SK-N-SH treated with all-trans-retinoic acid at 6 μM for 48 hours (cell line): ENCODE measurements around the gene SMAD3.

Experiments used
- ATAC-seq: fragments of 200-7000 bp; cut with Tn5 transposase; 3 replicates; pipeline ENCODE4 v1.9.1; 2020; ENCODE audit warnings: mild to moderate bottlenecking, moderate library complexity
- ARNTL ChIP-seq: fragments of 450-650 bp; formaldehyde crosslinking; IDR thresholded peaks from 2 replicates; pipeline ENCODE4 v1.5.0; 2020; ENCODE audit warnings: low read depth, mild to moderate bottlenecking, moderate library complexity, borderline replicate concordance
- CSDC2 ChIP-seq: fragments of 250-450 bp; sonication (Bioruptor Pico); IDR thresholded peaks from 2 replicates; pipeline ENCODE4 v1.5.0; 2020; ENCODE audit warnings: mild to moderate bottlenecking, moderate library complexity
- CSRNP3 ChIP-seq: fragments of 250-450 bp; sonication (Bioruptor Pico); IDR thresholded peaks from 2 replicates; pipeline ENCODE4 v1.5.1; 2021; ENCODE audit warnings: mild to moderate bottlenecking, moderate library complexity
- ESRRG ChIP-seq: fragments of 250-450 bp; sonication (Bioruptor Pico); IDR thresholded peaks from 2 replicates; pipeline ENCODE4 v1.6.1; 2021; ENCODE audit warnings: mild to moderate bottlenecking
- ISL1 ChIP-seq: fragments of 250-450 bp; sonication (Bioruptor Pico); IDR thresholded peaks from 2 replicates; pipeline ENCODE4 v2.1.2; 2022; ENCODE audit warnings: mild to moderate bottlenecking, moderate library complexity
- OSR1 ChIP-seq: fragments of 250-450 bp; sonication (Bioruptor Pico); IDR thresholded peaks from 2 replicates; pipeline ENCODE4 v1.8.0; 2022; ENCODE audit warnings: moderate library complexity, mild to moderate bottlenecking, inconsistent platforms
- PATZ1 ChIP-seq: fragments of 250-450 bp; sonication (Bioruptor Pico); IDR thresholded peaks from 2 replicates; pipeline ENCODE4 v1.8.0; 2020; ENCODE audit warnings: mild to moderate bottlenecking, moderate library complexity, borderline replicate concordance
- POU6F1 ChIP-seq: fragments of 250-450 bp; sonication (Bioruptor Pico); IDR thresholded peaks from 2 replicates; pipeline ENCODE4 v1.8.0; 2021; ENCODE audit warnings: low read depth, mild to moderate bottlenecking, moderate library complexity, borderline replicate concordance
- RARB ChIP-seq: fragments of 250-450 bp; sonication (Bioruptor Pico); IDR thresholded peaks from 2 replicates; pipeline ENCODE4 v1.8.0; 2021; ENCODE audit warnings: mild to moderate bottlenecking, moderate library complexity
- SNAI2 ChIP-seq: fragments of 250-450 bp; sonication (Bioruptor Pico); IDR thresholded peaks from 2 replicates; pipeline ENCODE4 v1.5.0; 2020; ENCODE audit warnings: mild to moderate bottlenecking, moderate library complexity
- TCF4 ChIP-seq: fragments of 250-450 bp; sonication (Bioruptor Pico); IDR thresholded peaks from 2 replicates; pipeline ENCODE4 v1.8.0; 2021; ENCODE audit warnings: mild to moderate bottlenecking, moderate library complexity, borderline replicate concordance
- TOX ChIP-seq: fragments of 250-450 bp; sonication (Bioruptor Pico); IDR thresholded peaks from 2 replicates; pipeline ENCODE4 v1.8.0; 2021; ENCODE audit warnings: mild to moderate bottlenecking, moderate library complexity, borderline replicate concordance
- TSHZ2 ChIP-seq: fragments of 250-450 bp; sonication (Bioruptor Pico); IDR thresholded peaks from 2 replicates; pipeline ENCODE4 v1.5.0; 2020; ENCODE audit warnings: mild to moderate bottlenecking, moderate library complexity
- ZC3H10 ChIP-seq: fragments of 250-450 bp; sonication (Bioruptor Pico); IDR thresholded peaks from 2 replicates; pipeline ENCODE4 v1.5.1; 2021; ENCODE audit warnings: mild to moderate bottlenecking, moderate library complexity
- ZFP3 ChIP-seq: fragments of 250-450 bp; sonication (Bioruptor Pico); IDR thresholded peaks from 2 replicates; pipeline ENCODE4 v1.5.0; 2020; ENCODE audit warnings: mild to moderate bottlenecking, moderate library complexity

SMAD3 gene

GRCh38 chr15:67183443-67184169, 118.2 kb downstream of the SMAD3 start:
- TF ChIP-seq CSRNP3 (CRISPR knock-in tag) = no peak

GRCh38 chr15:67184208-67184925, 119.0 kb downstream of the SMAD3 start:
- TF ChIP-seq ISL1 (no peak), TCF4 (CRISPR knock-in tag) (no peak), RARB (no peak), PATZ1 (CRISPR knock-in tag) (no peak), SNAI2 (CRISPR knock-in tag) (no peak), POU6F1 (CRISPR knock-in tag) (no peak), ESRRG (no peak), CSDC2 (CRISPR knock-in tag) (no peak)

More at GRCh38 chr15:67183443-67184169, 118.2 kb downstream of the SMAD3 start:
- ATAC-seq = peak; percentile 33

GRCh38 chr15:67185051-67185450, 119.6 kb downstream of the SMAD3 start:
- TF ChIP-seq SNAI2 (CRISPR knock-in tag) (no peak), ZFP3 (CRISPR knock-in tag) (no peak), PATZ1 (CRISPR knock-in tag) (no peak), TOX (CRISPR knock-in tag) (no peak), ARNTL (CRISPR knock-in tag) (no peak), POU6F1 (CRISPR knock-in tag) (no peak), RARB (no peak), ZC3H10 (CRISPR knock-in tag) (no peak)
- TF ChIP-seq, all 23 proteins: peak for 0
- ATAC-seq = no peak

More at GRCh38 chr15:67184208-67184925, 119.0 kb downstream of the SMAD3 start:
- ATAC-seq = no peak

- ATAC-seq = no peak
- no peak for TF ChIP-seq ESRRG
- no peak for TF ChIP-seq TOX (CRISPR knock-in tag)
- no peak for TF ChIP-seq ARNTL (CRISPR knock-in tag)
- TF ChIP-seq CSRNP3 (CRISPR knock-in tag) = no peak
- TF ChIP-seq POU6F1 (CRISPR knock-in tag) = no peak
- no peak for TF ChIP-seq TSHZ2 (CRISPR knock-in tag)
- TF ChIP-seq OSR1 (CRISPR knock-in tag) = no peak
Measured at GRCh38 chr15:67185621-67186225, 120.3 kb downstream of the SMAD3 start.
